HEK293T (cell line): ENCODE measurements around the gene TP63.

Experiments
- ARNT ChIP-seq: fragments of 450-650 bp; IDR thresholded peaks from 2 replicates; pipeline ENCODE4 v1.6.1; 2017; ENCODE audit warnings: mild to moderate bottlenecking
- BHLHE40 ChIP-seq: fragments of 450-650 bp; IDR thresholded peaks from 2 replicates; pipeline ENCODE4 v1.6.1; 2016; ENCODE audit warnings: mild to moderate bottlenecking, moderate library complexity, borderline replicate concordance
- ELF4 ChIP-seq: fragments of 450-650 bp; IDR thresholded peaks from 2 replicates; pipeline ENCODE4 v1.6.1; 2017; ENCODE audit warnings: antibody characterized with exemption
- FOXA1 ChIP-seq: fragments of 450-650 bp; IDR thresholded peaks from 2 replicates; pipeline ENCODE4 v1.6.1; 2016; ENCODE audit warnings: mild to moderate bottlenecking
- FOXK2 ChIP-seq: fragments of 450-650 bp; IDR thresholded peaks from 2 replicates; pipeline ENCODE4 v1.6.1; 2016; ENCODE audit warnings: mild to moderate bottlenecking
- FOXM1 ChIP-seq: fragments of 450-650 bp; IDR thresholded peaks from 2 replicates; pipeline ENCODE4 v1.6.1; 2017; ENCODE audit warnings: mild to moderate bottlenecking, borderline replicate concordance
- L3MBTL2 ChIP-seq: fragments of 450-650 bp; conservative IDR thresholded peaks from 2 replicates; pipeline ENCODE4 v1.6.1; 2016; ENCODE audit warnings: mild to moderate bottlenecking
- LEF1 ChIP-seq: fragments of 450-650 bp; IDR thresholded peaks from 2 replicates; pipeline ENCODE4 v1.6.1; 2017; ENCODE audit warnings: mild to moderate bottlenecking, borderline replicate concordance
- NFRKB ChIP-seq: fragments of 450-650 bp; IDR thresholded peaks from 2 replicates; pipeline ENCODE4 v1.6.1; 2016; ENCODE audit warnings: mild to moderate bottlenecking, moderate library complexity
- SP1 ChIP-seq: fragments of 450-650 bp; IDR thresholded peaks from 2 replicates; pipeline ENCODE4 v1.6.1; 2017
- TARDBP ChIP-seq: fragments of 450-650 bp; IDR thresholded peaks from 2 replicates; pipeline ENCODE4 v1.6.1; 2016
- ZNF384 ChIP-seq: fragments of 450-650 bp; IDR thresholded peaks from 2 replicates; pipeline ENCODE4 v1.6.1; 2016
- TF ChIP-seq, protein P1 (sequence below): fragments of 450-650 bp; IDR thresholded peaks from 2 replicates; pipeline ENCODE4 v1.6.1; 2016

DNA sequence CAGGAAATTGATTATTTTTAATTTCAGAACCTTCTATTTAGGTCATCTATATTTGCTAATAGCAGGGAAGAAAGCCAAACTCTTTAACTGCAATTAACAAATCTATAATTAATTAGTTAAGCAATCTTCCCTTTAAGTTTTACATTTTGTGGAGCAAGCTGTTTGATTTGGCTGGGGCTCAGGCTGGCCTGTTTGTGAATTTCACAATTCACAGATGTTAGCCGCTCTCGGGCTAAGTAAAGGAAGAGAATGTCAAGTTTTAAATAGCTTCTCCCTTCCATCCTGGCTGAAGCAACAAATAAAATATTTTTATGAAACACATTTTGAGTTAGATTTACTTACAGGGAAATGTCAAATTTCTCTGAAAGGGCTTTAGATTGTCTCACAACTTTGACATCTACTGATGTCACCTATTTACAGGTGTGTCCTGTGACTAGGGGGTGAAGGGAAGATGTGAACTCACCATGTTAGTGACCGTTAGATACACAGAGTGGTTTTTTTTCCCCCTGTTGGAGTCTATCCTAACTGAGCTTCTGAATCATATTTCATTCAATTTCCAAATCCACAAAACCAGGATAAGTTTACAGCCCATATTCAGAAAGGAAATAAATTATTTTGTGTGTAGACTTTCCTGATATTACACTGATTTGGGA lies 1.3 kb upstream of the TP63 start:
- TF ChIP-seq TARDBP = no peak
- TF ChIP-seq BHLHE40 = no peak
- TF ChIP-seq, protein P1, sequence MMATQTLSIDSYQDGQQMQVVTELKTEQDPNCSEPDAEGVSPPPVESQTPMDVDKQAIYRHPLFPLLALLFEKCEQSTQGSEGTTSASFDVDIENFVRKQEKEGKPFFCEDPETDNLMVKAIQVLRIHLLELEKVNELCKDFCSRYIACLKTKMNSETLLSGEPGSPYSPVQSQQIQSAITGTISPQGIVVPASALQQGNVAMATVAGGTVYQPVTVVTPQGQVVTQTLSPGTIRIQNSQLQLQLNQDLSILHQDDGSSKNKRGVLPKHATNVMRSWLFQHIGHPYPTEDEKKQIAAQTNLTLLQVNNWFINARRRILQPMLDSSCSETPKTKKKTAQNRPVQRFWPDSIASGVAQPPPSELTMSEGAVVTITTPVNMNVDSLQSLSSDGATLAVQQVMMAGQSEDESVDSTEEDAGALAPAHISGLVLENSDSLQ = no peak
- TF ChIP-seq L3MBTL2 = no peak
- no peak for TF ChIP-seq FOXM1
- no peak for TF ChIP-seq FOXA1
- TF ChIP-seq ELF4 = no peak
- no peak for TF ChIP-seq SP1
- TF ChIP-seq ZNF384 = no peak
- TF ChIP-seq ARNT = no peak
- no peak for TF ChIP-seq NFRKB
- TF ChIP-seq FOXK2 = no peak
- no peak for TF ChIP-seq LEF1
